GM21576 (cell line): ENCODE results near the gene COQ5.
"Not testable (repeated sequence)": the region's sequence is repeated elsewhere in the genome, so short reads cannot be mapped to it uniquely, and the experiment has no call there.

Experiments used
- ATAC-seq: cut with Tn5 transposase; IDR thresholded peaks from one replicate; pipeline ENCODE4 v1.9.1; 2021; ENCODE audit warnings: mild to moderate bottlenecking, moderate library complexity; ENCODE audit not compliant: unreplicated experiment

The COQ5 gene

DNA sequence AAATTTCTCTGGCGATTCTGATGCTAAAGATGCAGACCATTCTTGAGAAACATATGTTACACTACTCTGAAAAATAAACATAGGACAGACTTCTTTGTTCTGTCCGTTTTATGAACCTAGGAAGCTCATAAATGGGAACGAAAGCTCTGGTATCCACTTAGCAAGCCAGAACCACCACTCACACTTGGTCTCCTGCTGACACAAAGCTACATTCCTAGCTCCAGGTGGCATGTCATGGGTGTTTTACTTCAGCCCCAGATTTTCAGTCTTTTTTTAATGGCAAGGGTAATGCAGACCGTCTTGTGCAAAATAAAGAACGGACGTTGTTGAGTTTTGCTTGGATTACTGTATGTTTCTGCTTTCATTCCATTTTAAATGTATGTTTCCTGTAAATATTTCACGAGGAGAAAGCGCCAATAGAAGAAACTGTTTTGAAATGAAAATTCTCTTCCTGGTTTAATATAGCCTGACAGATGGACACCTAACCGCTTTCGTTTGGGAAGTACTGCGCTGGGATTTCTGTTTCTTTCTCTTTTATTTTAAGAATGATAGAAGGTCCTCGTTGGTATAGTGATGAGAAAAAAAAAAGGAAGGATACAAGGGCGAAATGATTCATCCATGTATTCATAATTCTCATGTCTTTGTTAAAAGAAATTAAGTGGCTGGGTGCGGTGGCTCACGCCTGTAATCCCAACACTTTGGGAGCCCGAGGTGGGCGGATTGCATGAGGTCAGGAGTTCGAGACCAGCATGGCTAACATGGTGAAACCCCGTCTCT, 871 bp upstream of the COQ5 start:
- no peak for ATAC-seq

- no peak for ATAC-seq
Measured at GRCh38 chr12:120522568-120522967, 6.4 kb downstream of the COQ5 start.

GRCh38 chr12:120519324-120519723, 9.6 kb downstream of the COQ5 start:
- not testable (repeated sequence) for ATAC-seq

DNA sequence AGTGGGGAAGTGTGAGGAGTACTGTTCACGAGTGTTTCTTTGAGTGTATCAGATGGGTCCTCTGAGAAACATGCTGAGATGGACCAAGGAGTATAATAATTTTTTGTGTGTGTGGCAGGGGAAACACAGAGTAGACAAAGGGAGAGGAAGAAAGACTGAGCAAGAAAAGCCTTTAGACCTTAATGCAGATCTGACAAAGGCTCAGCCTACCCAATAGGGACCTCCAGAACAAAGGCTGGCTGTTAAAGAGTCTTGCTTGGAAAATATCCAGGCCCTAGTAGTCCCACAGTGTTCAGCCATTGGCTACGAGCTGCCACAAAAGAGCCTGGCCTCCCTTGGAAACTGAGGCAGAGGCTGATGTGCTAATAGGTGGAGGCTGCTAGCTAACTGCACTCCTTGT, 13.5 kb downstream of the COQ5 start:
- no peak for ATAC-seq

DNA sequence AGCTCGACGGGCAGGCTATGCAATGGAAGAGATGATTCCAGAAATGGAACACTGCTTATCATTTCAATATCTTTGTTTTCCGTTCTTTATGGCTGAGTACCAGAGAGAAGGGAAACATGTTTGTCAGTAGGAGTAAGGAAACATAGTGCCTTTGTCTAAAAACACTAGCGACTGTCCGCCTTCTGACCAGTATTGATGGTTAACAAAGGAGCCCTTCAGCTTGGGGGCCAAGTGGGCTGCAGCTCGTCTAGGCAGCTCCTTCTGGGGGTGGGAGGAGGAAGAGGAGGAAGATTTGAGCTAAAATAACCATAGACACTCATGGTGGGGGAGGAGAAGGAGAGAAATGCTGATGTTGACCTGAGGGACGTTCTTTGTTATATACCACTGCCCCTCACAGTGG, 15.0 kb downstream of the COQ5 start:
- ATAC-seq: no peak

- no peak for ATAC-seq
Measured at GRCh38 chr12:120508537-120508936, 20.4 kb downstream of the COQ5 start.

DNA sequence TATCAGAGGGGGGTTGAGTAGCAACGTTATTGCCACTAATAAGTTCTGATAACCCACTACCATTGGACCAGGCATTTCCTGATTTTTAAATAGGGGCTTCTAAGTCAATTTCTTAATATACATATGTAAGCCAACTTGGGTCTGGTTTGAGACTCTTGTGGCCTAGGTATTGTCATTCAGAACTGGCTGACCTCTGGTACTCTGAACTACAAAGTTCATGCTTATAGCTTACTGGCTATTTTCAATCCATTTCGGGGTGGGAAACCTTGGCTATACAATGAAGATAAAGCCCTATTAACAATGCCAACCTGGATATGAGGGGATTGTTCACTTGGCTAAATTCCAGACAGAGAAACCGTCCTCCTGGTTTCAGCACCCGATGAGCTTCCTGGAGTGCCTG, 24.4 kb downstream of the COQ5 start:
- ATAC-seq: no peak

- ATAC-seq: no peak
Measured at GRCh38 chr12:120500581-120500980, 28.4 kb downstream of the COQ5 start.

DNA sequence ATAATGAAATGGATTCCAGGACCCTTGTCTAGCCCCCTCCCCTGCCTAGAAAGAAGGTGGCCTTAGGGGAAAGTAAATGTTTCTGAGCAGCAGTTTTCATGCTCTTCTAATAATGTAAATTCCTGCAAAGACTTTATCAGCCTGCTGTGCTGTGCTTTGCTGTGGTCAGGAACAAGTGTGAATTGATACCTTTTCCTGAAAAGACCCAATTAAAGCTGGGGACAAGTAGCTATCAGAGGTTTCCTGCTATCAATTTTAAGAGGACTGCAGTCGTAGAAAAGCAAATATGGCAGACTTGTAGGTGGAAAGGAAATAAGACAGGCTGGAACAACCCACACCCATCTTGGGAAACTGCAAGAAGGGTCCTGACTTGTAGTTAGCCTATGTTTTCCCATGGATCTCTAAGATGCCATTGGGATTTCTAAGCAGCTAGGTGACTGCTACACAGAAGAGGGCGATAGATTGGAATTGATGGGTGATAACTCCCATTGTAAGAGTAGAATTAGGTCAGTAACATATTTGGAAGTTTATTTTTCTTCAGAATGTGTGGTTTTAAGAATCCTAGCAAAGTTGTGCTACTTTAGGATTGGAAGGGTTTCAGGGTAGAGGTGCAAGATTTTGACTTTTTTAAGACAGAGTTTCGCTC, 30.0 kb downstream of the COQ5 start:
- ATAC-seq: no peak

DNA sequence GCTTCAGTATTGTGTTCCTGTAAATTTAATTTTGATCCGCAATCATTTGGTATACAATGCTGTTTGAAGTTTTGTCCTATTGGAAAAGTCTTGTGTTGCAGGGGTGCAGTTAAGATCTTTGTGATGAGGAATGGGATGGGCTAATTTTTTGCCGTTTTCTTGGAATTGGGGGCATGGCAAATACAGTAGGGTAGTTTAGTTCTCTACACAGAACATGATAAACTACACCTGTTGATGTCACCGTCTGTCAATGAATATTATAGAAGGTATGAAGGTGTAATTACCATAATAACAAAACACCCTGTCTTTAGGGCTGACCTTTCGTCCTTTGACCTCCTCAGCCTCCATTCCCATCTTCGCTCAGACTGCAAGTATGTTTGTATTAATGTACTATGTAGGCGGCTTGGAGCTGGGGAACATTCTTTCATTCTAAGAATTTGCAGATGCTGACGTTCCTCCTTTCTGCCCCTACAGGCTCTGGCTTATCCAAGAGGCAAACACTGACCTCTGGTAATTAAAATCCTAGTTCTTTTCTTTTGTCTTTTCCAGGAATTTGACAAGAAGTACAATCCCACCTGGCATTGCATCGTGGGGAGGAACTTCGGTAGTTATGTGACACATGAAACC, 31.3 kb downstream of the COQ5 start:
- ATAC-seq: no peak

GRCh38 chr12:120496413-120497340, 32.3 kb downstream of the COQ5 start:
- ATAC-seq: peak; percentile 12

GRCh38 chr12:120495731-120496412, 33.1 kb downstream of the COQ5 start, which contains the start of gene DYNLL1:
Gene DYNLL1 (plus strand): TSS chr12:120496113. CDS start chr12:120496422, 309 bp downstream.
- peak; percentile 92 for ATAC-seq

DNA sequence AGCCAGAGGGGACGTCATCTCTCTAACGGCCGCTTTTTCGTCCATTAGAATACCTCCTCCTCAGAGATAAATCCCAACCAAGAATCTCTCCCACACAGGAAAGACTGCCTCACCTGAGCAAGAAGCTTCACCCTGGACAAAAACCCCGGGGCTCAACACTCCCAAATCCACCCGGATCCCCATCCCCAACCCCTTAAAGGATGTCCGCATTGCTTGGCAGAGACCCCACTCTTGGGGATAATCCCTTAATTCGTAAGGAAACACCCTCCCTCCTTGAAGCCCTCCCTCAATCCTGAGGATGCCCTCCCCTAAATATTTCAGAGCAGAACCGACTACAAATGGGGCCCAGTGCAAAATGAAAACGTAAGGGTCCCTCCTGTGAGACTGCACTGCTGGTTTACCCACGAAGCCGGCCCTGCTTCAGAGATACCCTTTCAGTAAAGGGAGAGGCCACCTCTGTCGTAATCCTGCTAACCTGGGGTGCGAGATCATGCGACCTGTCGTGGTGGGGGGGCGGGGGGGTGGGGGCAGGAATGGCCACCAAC, 33.7 kb downstream of the COQ5 start:
- ATAC-seq: no peak

GRCh38 chr12:120490833-120491512, 38.0 kb downstream of the COQ5 start:
- ATAC-seq: no peak

DNA sequence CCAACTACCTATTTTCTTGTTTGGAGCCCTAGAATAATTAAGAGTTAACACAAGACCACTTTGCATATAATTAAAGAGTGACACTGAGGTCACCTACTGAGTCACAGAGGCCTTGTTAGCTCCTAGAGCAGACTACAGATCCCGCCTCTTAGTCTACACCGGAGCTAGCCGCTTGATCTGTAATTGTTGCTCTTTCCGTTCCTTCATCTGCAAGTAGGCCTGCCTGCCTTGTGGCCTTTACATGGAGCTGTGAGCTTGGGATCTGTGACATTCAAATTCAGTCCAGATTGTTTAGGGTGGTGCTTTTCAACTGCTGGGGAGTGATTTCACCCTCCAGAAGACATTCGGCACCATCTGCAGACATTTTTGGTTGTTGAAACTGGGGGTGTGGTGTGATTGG, 38.6 kb downstream of the COQ5 start:
- no peak for ATAC-seq

- no peak for ATAC-seq
Measured at GRCh38 chr12:120489018-120489417, 39.9 kb downstream of the COQ5 start.

GRCh38 chr12:120488057-120488640, 40.8 kb downstream of the COQ5 start:
- ATAC-seq: no peak

DNA sequence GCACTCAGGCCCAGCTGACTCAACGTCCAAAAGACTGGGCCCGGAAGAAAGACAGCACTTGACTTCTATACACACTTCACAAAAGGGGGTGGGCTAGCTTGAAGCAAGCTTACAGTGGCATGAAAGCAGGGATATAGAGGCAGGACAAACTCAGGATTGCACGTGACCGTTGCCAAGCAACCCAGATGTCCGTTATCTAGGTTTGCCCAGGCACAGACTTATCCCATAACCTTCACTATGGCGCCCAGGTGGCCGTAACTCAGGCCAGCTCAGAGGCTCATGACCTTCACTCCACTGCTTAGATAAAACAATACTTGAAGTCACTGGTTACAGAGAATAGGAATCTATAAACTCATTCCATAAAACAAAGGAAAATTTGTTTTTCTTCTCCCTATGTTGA, 41.4 kb downstream of the COQ5 start:
- not testable (repeated sequence) for ATAC-seq
